Forelimb muscle (tissue), 1 donor: ENCODE results near the gene LZTR1. TPM values are rescaled to one million over a fixed set of nuclear protein-coding genes. Genes with fewer than 3 reads are reported as not detected.

Source experiments
- DNase-seq: peaks from one replicate; pipeline ENCODE4 v3.0.0-alpha.2; 2013; ENCODE audit warnings: low read depth
- polyA plus RNA-seq: library from polyadenylated mRNA; unstranded; fragments of 120-200 nt; gene quantifications from one replicate; pipeline ENCODE4 v1.2.1, GENCODE V29; 2013; ENCODE audit not compliant: insufficient read length

Gene LZTR1
- polyA plus RNA-seq, 1 donor, result 32.6 TPM

DNA sequence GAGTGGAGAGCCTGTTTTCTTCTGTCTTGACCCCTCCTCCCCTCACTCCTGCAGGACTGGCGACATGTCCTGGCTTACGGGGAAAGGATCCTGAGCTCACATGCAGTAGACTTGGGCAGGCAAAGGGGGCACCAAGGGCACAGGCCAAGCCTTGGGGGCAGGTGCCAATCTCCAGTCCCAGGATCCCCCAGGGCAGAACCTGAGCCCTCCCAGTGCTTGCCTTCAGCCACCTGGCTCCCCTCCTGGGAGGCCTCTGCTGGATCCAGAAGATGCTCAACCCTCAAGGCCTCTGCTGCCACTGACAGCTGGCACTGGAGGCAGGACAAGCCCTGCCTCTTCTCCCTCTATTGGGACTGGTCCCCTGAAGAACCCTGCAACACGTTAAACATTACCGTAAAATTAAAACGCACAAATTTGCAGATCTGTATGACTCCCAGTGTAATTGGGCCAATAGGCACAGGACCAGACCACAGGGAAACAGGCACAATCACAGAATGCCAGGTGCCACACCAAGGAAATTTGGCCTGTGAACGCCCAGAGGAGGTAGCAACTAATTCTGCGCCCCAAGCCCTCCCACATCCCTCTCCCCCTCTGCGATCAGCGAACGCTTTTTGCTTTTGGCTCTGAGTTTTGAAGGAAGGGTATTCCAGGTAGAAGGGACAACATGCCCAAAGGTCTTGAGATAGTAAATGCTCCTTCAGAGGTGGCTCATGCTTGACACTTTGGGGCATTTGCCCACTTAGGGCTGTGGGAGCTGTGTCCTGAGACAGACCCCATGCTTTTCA lies 967 bp upstream of the LZTR1 start:
- DNase-seq, result no peak

- no peak for DNase-seq
Measured at GRCh38 chr22:20982563-20982882, 426 bp downstream of the LZTR1 start.

GRCh38 chr22:20983081-20983771 lies 1.1 kb downstream of the LZTR1 start:
- no peak for DNase-seq

DNA sequence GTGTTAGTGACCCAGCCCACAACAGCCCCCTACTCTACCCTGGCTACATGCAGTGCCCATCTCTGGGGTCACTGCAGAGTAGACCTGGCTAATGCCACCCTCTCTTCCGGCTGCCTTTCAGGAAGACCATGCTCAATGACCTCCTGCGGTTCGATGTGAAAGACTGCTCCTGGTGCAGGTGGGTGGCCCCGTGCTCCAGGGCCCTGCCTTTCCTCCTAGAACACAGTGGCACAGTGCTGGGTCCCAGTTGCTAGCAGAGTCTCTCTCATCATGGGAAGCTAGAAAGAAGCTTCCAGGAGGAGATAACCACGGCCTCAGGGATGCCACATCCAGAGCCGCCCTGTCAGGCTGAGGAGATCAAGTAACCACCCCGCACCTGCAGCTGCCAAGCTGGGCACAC lies 3.6 kb downstream of the LZTR1 start:
- no peak for DNase-seq

DNA sequence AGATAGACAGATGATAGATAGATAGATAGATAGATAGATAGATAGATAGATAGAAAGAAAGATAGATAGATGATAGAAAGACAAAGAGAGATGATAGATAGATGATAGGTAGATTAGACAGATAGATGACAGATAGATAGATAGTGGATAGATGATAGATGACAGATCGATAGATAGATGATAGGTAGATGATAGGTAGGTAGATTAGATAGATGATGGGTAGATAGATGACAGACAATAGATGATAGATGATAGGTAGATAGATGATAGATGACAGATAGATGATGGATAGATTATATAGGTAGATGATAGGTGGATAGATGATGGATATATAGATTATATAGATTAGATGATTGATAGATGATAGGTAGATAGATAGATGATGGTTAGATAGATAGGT lies 4.3 kb downstream of the LZTR1 start:
- no peak for DNase-seq

- DNase-seq, result no peak
Measured at GRCh38 chr22:20987375-20987774, 5.3 kb downstream of the LZTR1 start.

DNA sequence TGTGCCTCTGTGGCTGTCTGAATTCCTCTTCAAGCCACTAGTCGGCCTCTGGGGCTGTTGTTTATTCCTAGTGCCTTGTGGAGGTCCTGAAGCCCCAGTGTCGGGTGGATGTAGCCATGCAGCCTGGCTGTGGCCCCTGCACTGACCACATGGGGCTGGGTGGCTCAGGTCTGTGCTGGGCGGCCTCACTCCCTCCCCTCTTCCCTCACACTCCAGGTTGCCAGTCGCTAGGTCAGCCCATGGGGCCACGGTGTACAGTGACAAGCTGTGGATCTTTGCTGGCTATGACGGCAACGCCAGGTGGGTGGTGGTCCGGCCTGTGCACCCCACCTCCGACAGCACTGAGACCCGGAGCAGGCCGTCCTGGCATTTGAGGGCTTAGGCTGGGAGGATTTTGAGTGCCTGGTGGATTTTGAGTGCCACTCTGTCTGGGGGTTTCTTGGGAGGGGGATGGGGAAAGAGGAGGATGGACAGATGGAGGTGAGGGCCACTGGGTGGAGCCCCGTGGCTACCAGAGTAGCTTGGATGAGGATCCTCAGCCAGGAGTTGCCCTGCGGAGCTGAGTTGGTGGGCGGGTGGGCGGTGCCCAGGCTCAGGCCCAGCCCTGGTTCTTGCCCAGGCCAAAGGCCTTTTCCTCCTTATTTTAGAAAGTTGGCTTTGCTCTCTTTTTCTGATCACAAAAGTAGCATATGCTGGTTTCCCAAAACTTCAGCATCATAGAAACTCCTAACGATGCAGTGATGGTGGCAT lies 6.7 kb downstream of the LZTR1 start:
- no peak for DNase-seq

- no peak for DNase-seq
Measured at GRCh38 chr22:20989323-20990138, 7.4 kb downstream of the LZTR1 start.

DNA sequence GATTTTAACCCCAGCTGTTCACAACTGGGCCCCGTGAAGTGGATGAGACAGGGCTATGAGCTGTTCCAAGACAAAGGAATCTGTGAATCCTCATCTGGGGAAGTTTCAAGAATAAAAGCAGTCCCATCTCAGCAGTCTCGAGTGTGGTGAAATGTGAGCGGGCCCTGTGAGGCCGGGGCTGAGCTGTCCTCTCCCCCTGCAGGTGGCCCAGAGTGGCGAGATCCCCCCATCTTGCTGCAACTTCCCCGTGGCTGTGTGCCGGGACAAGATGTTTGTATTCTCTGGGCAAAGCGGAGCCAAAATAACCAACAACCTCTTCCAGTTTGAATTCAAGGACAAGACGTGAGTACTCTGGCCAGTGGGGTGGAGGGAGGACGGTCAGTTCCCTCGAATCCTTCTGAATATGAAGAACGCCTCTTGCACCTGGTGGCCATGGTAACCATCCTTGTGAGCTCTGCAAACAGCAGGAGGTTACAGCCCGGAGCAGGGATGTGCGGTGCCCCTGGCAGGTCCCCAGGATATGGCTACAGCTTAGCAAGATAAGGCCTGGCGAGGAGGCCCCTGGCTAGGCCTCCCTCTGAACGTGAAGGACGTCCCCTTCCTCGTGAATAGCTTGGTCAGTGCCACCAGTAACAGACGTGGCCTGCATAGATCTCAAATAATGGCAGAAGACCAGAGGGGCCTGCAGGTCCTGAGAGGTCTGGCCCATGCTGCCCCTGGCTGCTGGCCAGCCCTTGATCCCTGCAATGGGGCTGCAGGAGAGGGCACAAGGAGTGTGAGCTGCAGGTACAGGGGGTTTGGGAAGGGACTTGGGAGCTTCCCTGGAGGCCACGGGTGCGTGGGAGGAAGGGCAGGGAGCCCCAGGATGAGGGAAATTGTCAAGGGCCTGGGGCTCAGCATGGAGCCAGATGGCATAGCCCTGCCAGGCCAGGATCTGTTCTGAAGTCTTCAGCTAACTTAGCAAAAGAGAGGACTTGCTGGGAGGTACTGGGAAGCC lies 8.4 kb downstream of the LZTR1 start:
- no peak for DNase-seq

DNA sequence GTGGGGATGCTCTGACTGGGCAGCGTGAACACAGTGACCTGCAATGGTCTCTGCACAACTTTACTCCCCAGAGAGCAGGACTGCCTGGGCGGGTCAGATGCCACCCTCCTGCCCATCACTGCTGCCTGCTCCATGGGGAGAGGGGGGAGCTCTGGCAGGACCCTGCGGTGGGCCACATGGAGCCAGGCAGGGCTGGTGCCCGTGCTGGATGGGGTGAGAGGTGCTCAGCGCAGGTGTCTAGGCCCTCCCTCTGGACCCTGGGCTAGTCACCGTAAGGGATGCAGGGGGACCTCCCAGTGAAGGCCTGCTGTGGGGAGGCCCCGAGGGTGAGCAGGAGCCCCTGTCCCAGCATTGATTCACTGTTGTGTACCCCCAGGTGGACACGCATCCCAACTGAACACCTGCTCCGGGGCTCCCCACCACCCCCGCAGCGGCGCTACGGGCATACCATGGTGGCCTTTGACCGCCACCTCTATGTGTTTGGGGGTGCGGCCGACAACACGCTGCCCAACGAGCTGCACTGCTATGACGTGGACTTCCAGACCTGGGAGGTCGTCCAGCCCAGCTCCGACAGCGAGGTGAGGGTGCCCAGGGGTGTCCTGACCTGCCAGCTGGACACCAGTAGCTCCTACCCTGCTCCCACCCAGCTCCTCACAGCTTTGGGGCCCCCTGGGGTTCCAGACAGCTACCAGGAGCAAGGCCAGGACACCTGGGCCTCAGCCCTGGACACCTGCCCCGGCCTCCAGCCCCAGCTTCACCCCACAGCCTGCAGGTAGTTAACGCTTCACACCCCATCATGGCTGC lies 9.4 kb downstream of the LZTR1 start:
- DNase-seq, result no peak

DNA sequence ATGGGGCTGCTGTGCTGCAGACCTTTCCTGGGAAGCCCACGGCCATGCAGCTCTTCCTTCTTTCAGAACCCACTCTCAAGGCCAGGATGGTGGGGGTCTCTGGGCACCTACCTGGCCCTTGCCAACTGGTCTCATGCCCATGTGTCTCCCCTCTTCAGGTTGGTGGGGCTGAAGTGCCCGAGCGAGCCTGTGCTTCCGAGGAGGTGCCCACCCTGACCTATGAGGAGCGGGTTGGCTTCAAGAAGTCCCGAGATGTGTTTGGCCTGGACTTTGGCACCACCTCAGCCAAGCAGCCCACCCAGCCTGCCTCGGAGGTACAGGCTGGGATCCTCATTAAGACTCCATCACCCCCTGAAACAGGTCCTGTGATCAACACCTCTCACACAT lies 10.0 kb downstream of the LZTR1 start:
- no peak for DNase-seq

GRCh38 chr22:20992456-20993303 lies 10.6 kb downstream of the LZTR1 start:
- no peak for DNase-seq

DNA sequence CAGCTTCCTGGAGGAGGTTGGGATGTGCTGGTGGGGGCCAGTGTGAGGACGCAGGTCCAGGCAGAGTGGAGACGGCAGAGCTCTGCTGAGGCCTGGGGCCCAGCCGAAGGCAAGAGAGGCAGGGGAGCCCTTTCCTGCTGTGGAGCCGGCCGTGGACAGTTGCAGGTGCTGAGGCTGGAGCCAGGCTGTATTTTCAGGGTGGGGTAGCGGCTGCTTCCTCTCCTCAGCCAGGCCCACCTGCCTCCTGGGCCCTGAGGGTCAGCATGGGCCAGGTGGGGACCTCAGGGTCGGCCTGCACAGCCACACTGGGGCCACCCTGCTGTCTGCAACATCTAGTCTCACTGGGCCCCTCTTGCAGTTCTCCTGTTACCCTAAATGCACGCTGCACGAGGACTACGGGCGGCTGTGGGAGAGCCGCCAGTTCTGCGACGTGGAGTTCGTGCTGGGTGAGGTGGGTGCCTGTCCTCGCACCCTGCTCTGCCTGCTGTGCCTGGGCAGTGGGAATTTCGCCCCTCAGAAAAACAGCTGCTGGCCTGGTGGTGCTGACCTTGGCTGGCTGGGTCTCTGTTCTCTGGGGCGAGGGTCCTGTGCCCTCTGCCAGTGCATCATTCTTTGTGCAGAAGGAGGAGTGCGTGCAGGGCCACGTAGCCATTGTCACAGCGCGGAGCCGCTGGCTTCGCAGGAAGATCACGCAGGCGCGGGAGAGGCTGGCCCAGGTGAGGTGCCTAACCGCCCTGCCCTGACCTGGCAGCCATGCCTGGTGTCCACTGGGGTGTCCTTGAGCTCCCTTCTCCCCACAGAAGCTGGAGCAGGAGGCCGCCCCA lies 11.4 kb downstream of the LZTR1 start:
- no peak for DNase-seq

DNA sequence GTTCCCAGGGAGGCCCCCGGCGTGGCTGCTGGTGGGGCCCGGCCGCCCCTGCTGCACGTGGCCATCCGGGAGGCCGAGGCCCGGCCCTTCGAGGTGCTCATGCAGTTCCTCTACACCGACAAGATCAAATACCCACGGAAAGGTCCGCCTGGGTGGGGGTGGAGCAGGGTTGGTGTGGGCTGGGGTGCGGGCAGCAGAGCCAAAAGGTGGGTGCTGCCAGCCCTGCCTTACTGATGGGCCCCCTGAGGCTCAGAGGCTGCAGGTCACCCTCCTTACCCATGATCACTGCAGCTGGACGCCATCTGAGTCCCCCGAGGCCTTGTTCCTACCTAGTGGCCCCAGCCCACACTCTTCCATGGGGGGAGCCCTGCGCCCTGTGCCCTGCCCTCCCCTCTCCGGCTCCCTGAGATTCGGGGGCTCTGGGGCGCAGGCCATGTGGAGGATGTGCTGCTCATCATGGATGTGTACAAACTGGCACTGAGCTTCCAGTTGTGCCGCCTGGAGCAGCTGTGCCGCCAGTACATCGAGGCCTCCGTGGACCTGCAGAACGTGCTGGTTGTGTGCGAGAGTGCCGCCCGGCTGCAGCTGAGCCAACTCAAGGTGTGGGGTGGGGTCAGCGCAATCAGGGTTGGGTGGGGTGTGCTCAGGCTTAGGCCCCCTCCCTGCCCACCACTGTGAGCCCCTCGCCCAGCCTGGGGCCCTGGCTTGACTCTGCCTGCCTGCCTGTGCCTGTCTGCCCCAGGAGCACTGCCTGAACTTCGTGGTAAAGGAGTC lies 12.2 kb downstream of the LZTR1 start:
- no peak for DNase-seq

DNA sequence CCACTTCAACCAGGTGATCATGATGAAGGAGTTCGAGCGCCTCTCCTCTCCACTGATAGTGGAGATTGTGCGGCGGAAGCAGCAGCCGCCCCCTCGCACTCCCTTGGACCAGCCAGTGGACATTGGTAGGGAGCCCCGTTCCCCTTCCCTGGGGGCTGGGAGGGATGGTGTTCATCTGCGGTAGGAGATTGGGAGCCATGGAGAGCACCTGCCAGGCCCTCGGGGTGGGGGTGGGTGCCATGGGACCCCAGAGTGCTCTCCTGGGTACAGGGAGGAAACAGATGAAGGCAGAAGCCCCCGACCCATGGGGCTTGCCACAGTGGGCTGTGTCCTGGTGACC lies 12.8 kb downstream of the LZTR1 start:
- DNase-seq, result no peak

- no peak for DNase-seq
Measured at GRCh38 chr22:20995329-20996030, 13.4 kb downstream of the LZTR1 start.

- no peak for DNase-seq
Measured at GRCh38 chr22:20996031-20996410, 13.9 kb downstream of the LZTR1 start.
